LNCAP (cell line): ENCODE data around the gene IP6K3.

Experiments
- CTCF ChIP-seq: fragments of 450-650 bp; IDR thresholded peaks from 2 replicates; pipeline ENCODE4 v1.5.1; 2017; ENCODE audit warnings: mild to moderate bottlenecking

The IP6K3 gene

GRCh38 chr6:33673851-33674250 is 72.9 kb downstream of the IP6K3 start:
- TF ChIP-seq CTCF = no peak

- no peak for TF ChIP-seq CTCF
Measured at GRCh38 chr6:33672808-33673207, 73.9 kb downstream of the IP6K3 start.

GRCh38 chr6:33671744-33672072 is 75.0 kb downstream of the IP6K3 start:
- TF ChIP-seq CTCF = no peak
